ENCODE measurements around the gene LGALS7B.
"Not testable (repeated sequence)": the region's sequence is repeated elsewhere in the genome, so short reads cannot be mapped to it uniquely, and the experiment has no call there.

DNA sequence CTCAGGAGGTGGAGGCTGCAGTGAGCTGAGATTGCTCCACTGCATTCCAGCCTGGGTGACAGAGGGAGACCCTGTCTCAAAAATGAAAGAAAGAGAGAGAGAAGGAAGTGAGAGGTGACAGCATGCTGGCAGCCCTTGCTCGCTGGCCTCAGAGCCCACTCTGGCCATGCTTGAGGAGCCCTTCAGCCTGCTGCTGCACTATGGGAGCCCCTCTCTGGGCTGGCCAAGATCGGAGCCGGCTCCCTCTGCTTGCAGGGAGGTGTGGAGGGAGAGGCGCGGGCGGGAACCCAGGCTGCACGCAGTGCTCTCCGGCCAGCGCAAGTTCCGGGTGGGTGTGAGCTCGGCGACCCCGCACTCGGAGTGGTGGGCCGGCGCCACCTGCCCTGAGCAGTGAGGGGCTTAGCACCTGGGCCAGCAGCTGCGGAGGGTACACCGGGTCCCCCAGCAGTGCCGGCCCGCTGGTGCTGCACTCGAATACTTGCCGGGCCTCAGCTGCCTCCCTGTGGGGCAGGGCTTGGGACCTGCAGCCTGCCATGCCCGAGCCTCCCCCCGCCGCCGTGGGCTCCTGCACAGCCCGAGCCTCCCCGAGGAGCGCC, 32.3 kb downstream of the LGALS7B start:
- not testable (repeated sequence) for TF ChIP-seq CTCF, POLR2AphosphoS5 (IDR thresholded peaks at IDR 0.05)

Measured in prostate gland (tissue), 2 donors.